GM12878 (cell line): ENCODE results near the gene USP15.

ENCODE experiments used
- BRCA1 ChIP-seq: IDR thresholded peaks from 2 replicates; pipeline ENCODE4 v1.6.1; 2011; ENCODE audit warnings: low read depth, low read length, improper control_type of control experiment
- DPF2 ChIP-seq: fragments of 450-650 bp; IDR thresholded peaks from 2 replicates; pipeline ENCODE4 v1.6.1; 2017; ENCODE audit warnings: mild to moderate bottlenecking
- EZH2 ChIP-seq: IDR thresholded peaks from 2 replicates; pipeline ENCODE4 v1.6.1; 2012; ENCODE audit warnings: low read depth, mild to moderate bottlenecking, control low read depth, inconsistent platforms, low read length, borderline replicate concordance; ENCODE audit not compliant: control insufficient read depth
- IRF4 ChIP-seq: IDR thresholded peaks from 2 replicates; pipeline ENCODE4 v1.6.1; 2011; ENCODE audit warnings: low read depth, low read length
- MYC ChIP-seq: IDR thresholded peaks from 2 replicates; pipeline ENCODE4 v1.6.1; 2011; ENCODE audit warnings: mild to moderate bottlenecking, low read length, moderate library complexity, inconsistent platforms; ENCODE audit not compliant: insufficient read depth, insufficient replicate concordance, insufficient read length, severe bottlenecking
- POLR2AphosphoS5 ChIP-seq: IDR thresholded peaks from 2 replicates; pipeline ENCODE4 v1.6.1; 2011; ENCODE audit warnings: mild to moderate bottlenecking, low read length, inconsistent platforms
- SRF ChIP-seq, 2 experiments: IDR thresholded peaks; 2 replicates each; pipeline ENCODE4 v1.6.1; 2011; ENCODE audit warnings: low read depth in 2 of 2, low read length in 2 of 2, mild to moderate bottlenecking in 1 of 2, moderate library complexity in 1 of 2
- TF ChIP-seq, protein P1 (sequence below): fragments of 450-650 bp; IDR thresholded peaks from 2 replicates; pipeline ENCODE4 v1.6.1; 2017; ENCODE audit warnings: antibody characterized with exemption, mild to moderate bottlenecking, moderate library complexity
- TF ChIP-seq, protein P2 (sequence below), 3 experiments: IDR thresholded peaks in 2 of 3; conservative IDR thresholded peaks in 1 of 3; 2 replicates each; pipeline ENCODE4 v1.5.1; 2011; ENCODE audit warnings: low read depth in 3 of 3, low read length in 3 of 3, mild to moderate bottlenecking in 3 of 3, control low read depth in 2 of 3, moderate library complexity in 2 of 3, inconsistent platforms in 1 of 3, mixed read lengths in 1 of 3; ENCODE audit not compliant: control insufficient read depth in 2 of 3, insufficient read depth in 1 of 3; ENCODE audit errors: extremely low read depth in 1 of 3
- TF ChIP-seq, protein P3 (sequence below): fragments of 450-650 bp; formaldehyde crosslinking; IDR thresholded peaks from 2 replicates; pipeline ENCODE4 v1.4.0; 2020; ENCODE audit warnings: mild to moderate bottlenecking, moderate library complexity

DNA sequence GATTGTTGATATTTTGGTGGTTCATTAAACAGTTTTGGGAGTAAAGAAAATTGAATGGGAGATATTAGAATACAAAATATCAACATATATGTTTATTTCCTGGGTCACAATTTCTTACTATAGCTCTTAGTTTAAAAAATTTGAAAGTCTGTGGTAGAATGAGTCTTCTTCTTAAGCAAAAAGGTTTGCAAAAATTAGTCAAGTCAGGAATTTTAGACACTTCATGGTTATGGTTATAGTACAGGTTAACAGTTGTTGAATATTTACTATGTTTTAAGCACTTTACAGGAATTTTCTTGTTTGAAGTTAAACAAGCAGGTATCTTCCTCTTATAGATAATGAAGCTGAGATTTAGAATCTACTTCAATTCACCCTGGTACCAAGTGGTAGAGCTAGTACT is 56.8 kb downstream of the USP15 start:
- TF ChIP-seq, protein P1, sequence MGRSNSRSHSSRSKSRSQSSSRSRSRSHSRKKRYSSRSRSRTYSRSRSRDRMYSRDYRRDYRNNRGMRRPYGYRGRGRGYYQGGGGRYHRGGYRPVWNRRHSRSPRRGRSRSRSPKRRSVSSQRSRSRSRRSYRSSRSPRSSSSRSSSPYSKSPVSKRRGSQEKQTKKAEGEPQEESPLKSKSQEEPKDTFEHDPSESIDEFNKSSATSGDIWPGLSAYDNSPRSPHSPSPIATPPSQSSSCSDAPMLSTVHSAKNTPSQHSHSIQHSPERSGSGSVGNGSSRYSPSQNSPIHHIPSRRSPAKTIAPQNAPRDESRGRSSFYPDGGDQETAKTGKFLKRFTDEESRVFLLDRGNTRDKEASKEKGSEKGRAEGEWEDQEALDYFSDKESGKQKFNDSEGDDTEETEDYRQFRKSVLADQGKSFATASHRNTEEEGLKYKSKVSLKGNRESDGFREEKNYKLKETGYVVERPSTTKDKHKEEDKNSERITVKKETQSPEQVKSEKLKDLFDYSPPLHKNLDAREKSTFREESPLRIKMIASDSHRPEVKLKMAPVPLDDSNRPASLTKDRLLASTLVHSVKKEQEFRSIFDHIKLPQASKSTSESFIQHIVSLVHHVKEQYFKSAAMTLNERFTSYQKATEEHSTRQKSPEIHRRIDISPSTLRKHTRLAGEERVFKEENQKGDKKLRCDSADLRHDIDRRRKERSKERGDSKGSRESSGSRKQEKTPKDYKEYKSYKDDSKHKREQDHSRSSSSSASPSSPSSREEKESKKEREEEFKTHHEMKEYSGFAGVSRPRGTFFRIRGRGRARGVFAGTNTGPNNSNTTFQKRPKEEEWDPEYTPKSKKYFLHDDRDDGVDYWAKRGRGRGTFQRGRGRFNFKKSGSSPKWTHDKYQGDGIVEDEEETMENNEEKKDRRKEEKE: no peak
- TF ChIP-seq DPF2 (no peak), POLR2AphosphoS5 (no peak), BRCA1 (no peak), EZH2 (no peak), MYC (no peak), SRF (IDR thresholded peaks at IDR 0.05; ENCODE audit: low read depth in 2 of 2, low read length in 2 of 2) (no peak), IRF4 (no peak)
- TF ChIP-seq, protein P2, sequence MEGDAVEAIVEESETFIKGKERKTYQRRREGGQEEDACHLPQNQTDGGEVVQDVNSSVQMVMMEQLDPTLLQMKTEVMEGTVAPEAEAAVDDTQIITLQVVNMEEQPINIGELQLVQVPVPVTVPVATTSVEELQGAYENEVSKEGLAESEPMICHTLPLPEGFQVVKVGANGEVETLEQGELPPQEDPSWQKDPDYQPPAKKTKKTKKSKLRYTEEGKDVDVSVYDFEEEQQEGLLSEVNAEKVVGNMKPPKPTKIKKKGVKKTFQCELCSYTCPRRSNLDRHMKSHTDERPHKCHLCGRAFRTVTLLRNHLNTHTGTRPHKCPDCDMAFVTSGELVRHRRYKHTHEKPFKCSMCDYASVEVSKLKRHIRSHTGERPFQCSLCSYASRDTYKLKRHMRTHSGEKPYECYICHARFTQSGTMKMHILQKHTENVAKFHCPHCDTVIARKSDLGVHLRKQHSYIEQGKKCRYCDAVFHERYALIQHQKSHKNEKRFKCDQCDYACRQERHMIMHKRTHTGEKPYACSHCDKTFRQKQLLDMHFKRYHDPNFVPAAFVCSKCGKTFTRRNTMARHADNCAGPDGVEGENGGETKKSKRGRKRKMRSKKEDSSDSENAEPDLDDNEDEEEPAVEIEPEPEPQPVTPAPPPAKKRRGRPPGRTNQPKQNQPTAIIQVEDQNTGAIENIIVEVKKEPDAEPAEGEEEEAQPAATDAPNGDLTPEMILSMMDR (IDR thresholded peaks at IDR 0.05 in 2 of 3, conservative IDR thresholded peaks at IDR 0.05 in 1 of 3; ENCODE audit: control insufficient read depth in 2 of 3, extremely low read depth in 1 of 3, insufficient read depth in 1 of 3, low read depth in 3 of 3, low read length in 3 of 3): no peak
- TF ChIP-seq, protein P3, sequence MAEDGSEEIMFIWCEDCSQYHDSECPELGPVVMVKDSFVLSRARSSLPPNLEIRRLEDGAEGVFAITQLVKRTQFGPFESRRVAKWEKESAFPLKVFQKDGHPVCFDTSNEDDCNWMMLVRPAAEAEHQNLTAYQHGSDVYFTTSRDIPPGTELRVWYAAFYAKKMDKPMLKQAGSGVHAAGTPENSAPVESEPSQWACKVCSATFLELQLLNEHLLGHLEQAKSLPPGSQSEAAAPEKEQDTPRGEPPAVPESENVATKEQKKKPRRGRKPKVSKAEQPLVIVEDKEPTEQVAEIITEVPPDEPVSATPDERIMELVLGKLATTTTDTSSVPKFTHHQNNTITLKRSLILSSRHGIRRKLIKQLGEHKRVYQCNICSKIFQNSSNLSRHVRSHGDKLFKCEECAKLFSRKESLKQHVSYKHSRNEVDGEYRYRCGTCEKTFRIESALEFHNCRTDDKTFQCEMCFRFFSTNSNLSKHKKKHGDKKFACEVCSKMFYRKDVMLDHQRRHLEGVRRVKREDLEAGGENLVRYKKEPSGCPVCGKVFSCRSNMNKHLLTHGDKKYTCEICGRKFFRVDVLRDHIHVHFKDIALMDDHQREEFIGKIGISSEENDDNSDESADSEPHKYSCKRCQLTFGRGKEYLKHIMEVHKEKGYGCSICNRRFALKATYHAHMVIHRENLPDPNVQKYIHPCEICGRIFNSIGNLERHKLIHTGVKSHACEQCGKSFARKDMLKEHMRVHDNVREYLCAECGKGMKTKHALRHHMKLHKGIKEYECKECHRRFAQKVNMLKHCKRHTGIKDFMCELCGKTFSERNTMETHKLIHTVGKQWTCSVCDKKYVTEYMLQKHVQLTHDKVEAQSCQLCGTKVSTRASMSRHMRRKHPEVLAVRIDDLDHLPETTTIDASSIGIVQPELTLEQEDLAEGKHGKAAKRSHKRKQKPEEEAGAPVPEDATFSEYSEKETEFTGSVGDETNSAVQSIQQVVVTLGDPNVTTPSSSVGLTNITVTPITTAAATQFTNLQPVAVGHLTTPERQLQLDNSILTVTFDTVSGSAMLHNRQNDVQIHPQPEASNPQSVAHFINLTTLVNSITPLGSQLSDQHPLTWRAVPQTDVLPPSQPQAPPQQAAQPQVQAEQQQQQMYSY (CRISPR knock-in tag): no peak
